ENCODE results near the gene USH2A. TPM values are rescaled to one million over a fixed set of nuclear protein-coding genes. Genes with fewer than 3 reads are reported as not detected.

USH2A gene
- total RNA-seq, 2 experiments from 2014 or later = not detected

GRCh38 chr1:215661033-215661432 lies 762.2 kb downstream of the USH2A start:
- H3K4me1 Mint-ChIP-seq = no peaks in the 10 kb centered on the region
- no peak overlapping the region for H3K27ac Mint-ChIP-seq
- DNase-seq = no peak

DNA sequence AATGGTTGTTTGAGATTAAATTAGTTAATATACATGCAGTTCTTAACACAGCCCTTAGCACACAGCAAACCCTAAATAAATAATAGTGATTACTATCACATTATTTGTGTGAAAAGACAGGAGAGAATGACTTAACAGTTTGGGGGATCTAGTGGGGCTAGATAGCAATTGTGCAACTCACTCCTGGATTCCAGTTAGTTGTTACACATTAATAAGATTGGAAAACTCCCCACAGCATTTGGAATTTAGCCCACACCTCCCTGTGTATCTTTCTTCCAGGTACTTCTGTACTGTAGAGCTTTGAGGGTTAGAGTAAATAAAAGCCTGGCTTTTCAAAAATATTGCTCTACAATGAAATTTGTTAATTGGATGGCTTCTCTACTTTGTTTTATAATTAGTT lies 763.0 kb downstream of the USH2A start:
- H3K27me3 Mint-ChIP-seq = peaks cover 11% of the 10 kb centered on the region
- H3K4me3 Mint-ChIP-seq = no peak overlapping the region
- H3K4me1 Mint-ChIP-seq = no peaks in the 10 kb centered on the region

More at GRCh38 chr1:215661033-215661432, 762.2 kb downstream of the USH2A start:
- Mint-ChIP-seq H3K36me3 (no peaks in the 10 kb centered on the region), H3K9me3 (no peaks in the 10 kb centered on the region), H3K4me3 (no peak overlapping the region), H3K27me3 (peaks cover 11% of the 10 kb centered on the region)

GRCh38 chr1:215657047-215657446 lies 766.2 kb downstream of the USH2A start:
- no peak overlapping the region for H3K4me3 Mint-ChIP-seq
- no peak for DNase-seq
- H3K27me3 Mint-ChIP-seq = peaks cover 11% of the 10 kb centered on the region
- H3K4me1 Mint-ChIP-seq = no peaks in the 10 kb centered on the region
- no peaks in the 10 kb centered on the region for H3K9me3 Mint-ChIP-seq
- H3K27ac Mint-ChIP-seq = no peak overlapping the region
- H3K36me3 Mint-ChIP-seq = no peaks in the 10 kb centered on the region

More for the DNA sequence above, 763.0 kb downstream of the USH2A start:
- H3K27ac Mint-ChIP-seq = no peak overlapping the region
- H3K9me3 Mint-ChIP-seq = no peaks in the 10 kb centered on the region
- no peak for DNase-seq
- no peaks in the 10 kb centered on the region for H3K36me3 Mint-ChIP-seq

DNA sequence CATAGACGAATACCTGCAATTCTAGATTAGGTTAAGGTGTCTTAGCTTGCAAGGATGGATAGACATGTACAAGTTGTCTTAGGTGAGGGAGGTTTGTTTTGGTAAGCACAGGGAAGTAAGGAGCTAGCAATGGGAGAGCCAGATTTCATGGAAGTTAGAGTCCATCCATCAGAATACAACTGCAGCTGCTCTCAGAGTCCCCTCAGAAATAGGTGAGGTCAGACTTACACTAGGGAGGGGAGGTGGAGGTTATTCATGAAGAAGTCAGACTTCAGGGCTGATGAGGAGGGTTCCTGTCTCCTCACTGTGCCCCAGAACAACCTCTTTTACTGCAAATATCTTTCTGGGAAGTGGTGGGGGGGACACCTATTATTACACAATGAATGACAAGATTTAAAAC lies 770.9 kb downstream of the USH2A start:
- Mint-ChIP-seq H3K4me1 (no peaks in the 10 kb centered on the region), H3K4me3 (no peak overlapping the region), H3K27me3 (peaks cover 6% of the 10 kb centered on the region), H3K36me3 (no peaks in the 10 kb centered on the region), H3K27ac (no peak overlapping the region), H3K9me3 (no peaks in the 10 kb centered on the region)
- no peak for DNase-seq

DNA sequence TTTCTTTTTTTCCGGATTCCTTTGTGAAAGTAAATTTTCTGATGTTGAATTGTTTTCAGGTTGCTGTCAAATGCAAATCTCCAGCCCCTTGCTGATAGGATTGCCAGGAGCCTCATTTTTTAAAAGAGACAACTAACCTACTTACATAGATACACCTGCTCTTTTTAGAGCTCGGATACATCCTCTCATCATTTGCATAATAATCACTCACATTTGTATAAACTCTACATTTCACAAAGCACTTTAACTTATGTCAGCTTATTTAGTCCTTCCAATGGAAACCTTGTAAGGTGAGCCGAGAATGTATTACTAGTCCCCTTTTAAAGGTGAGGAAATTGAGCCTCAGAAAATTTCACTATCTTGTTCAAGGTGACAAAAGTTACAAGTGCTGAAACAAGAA lies 771.4 kb downstream of the USH2A start:
- no peak overlapping the region for H3K4me3 Mint-ChIP-seq

GRCh38 chr1:215650446-215651149 lies 772.6 kb downstream of the USH2A start:
- no peak overlapping the region for H3K4me3 Mint-ChIP-seq
- H3K27ac Mint-ChIP-seq = no peak overlapping the region
- H3K36me3 Mint-ChIP-seq = no peaks in the 10 kb centered on the region
- H3K27me3 Mint-ChIP-seq = peaks cover 6% of the 10 kb centered on the region
- DNase-seq = no peak
- H3K4me1 Mint-ChIP-seq = no peaks in the 10 kb centered on the region
- no peaks in the 10 kb centered on the region for H3K9me3 Mint-ChIP-seq

More for the DNA sequence above, 771.4 kb downstream of the USH2A start:
- H3K36me3 Mint-ChIP-seq = no peaks in the 10 kb centered on the region
- no peak overlapping the region for H3K27ac Mint-ChIP-seq
- H3K27me3 Mint-ChIP-seq = peaks cover 6% of the 10 kb centered on the region
- DNase-seq = no peak
- H3K4me1 Mint-ChIP-seq = no peaks in the 10 kb centered on the region
- H3K9me3 Mint-ChIP-seq = no peaks in the 10 kb centered on the region

- H3K27me3 Mint-ChIP-seq = peaks cover 6% of the 10 kb centered on the region
- no peaks in the 10 kb centered on the region for H3K4me1 Mint-ChIP-seq
- DNase-seq = no peak
- no peaks in the 10 kb centered on the region for H3K9me3 Mint-ChIP-seq
- H3K27ac Mint-ChIP-seq = no peak overlapping the region
- H3K36me3 Mint-ChIP-seq = no peaks in the 10 kb centered on the region
- no peak overlapping the region for H3K4me3 Mint-ChIP-seq
Measured at GRCh38 chr1:215648957-215649356, 774.3 kb downstream of the USH2A start.

- Mint-ChIP-seq H3K4me3 (no peak overlapping the region), H3K27me3 (peaks cover 6% of the 10 kb centered on the region), H3K4me1 (no peaks in the 10 kb centered on the region), H3K9me3 (no peaks in the 10 kb centered on the region), H3K27ac (no peak overlapping the region), H3K36me3 (no peaks in the 10 kb centered on the region)
- no peak for DNase-seq
Measured at GRCh38 chr1:215647738-215648137, 775.5 kb downstream of the USH2A start.

GRCh38 chr1:215645861-215646260 lies 777.4 kb downstream of the USH2A start:
- Mint-ChIP-seq H3K9me3 (no peaks in the 10 kb centered on the region), H3K27me3 (peaks cover 4% of the 10 kb centered on the region), H3K4me1 (no peaks in the 10 kb centered on the region)

GRCh38 chr1:215645182-215645581 lies 778.1 kb downstream of the USH2A start:
- no peak for DNase-seq
- no peaks in the 10 kb centered on the region for H3K27me3 Mint-ChIP-seq
- no peak overlapping the region for H3K27ac Mint-ChIP-seq
- H3K4me1 Mint-ChIP-seq = no peaks in the 10 kb centered on the region
- H3K9me3 Mint-ChIP-seq = no peaks in the 10 kb centered on the region
- no peak overlapping the region for H3K4me3 Mint-ChIP-seq
- no peaks in the 10 kb centered on the region for H3K36me3 Mint-ChIP-seq

More at GRCh38 chr1:215645861-215646260, 777.4 kb downstream of the USH2A start:
- H3K4me3 Mint-ChIP-seq = no peak overlapping the region
- no peaks in the 10 kb centered on the region for H3K36me3 Mint-ChIP-seq
- no peak for DNase-seq
- H3K27ac Mint-ChIP-seq = no peak overlapping the region

DNA sequence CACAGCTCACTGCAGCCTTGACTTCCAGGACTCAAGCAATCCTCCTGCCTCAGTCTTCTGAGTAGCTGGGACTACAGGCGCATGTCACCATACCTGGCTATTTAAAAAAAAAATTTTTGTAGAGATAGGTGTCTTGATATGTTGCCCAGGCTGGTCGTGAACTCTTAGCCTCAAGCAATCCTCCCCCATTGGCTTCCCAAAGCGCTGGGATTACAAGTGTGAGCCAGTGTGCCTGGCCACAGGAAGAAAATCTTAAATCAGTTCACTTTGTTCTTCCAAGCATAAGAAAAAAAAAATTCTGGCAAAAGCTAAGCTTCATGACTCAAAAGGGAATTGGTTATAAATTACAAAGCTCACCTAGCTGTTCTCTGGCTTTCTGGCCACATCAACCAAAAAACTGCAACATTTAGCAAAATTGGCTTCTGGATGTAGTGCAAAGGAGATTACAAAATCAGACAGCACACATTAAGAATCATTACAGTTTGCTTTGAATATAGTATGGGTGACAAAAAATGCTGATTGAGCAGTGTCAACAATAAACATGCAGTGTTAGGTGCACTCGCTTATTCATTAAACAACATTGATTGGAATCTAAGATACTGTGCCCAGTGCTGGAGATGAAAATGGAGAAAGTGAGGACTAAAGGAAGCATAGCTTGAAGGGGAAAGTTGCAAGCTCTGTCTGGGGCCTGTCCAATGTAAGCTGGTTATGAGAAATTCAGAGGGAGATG lies 779.5 kb downstream of the USH2A start:
- Mint-ChIP-seq H3K9me3 (no peaks in the 10 kb centered on the region), H3K27ac (no peak overlapping the region), H3K36me3 (no peaks in the 10 kb centered on the region), H3K4me1 (no peaks in the 10 kb centered on the region), H3K4me3 (no peak overlapping the region), H3K27me3 (no peaks in the 10 kb centered on the region)
- DNase-seq = no peak

GRCh38 chr1:215640429-215641148 lies 782.7 kb downstream of the USH2A start:
- Mint-ChIP-seq H3K27ac (no peak overlapping the region), H3K9me3 (no peaks in the 10 kb centered on the region), H3K4me3 (no peak overlapping the region), H3K4me1 (no peaks in the 10 kb centered on the region), H3K36me3 (no peaks in the 10 kb centered on the region), H3K27me3 (peaks cover 6% of the 10 kb centered on the region)
- no peak for DNase-seq

- H3K27ac Mint-ChIP-seq = no peak overlapping the region
- no peaks in the 10 kb centered on the region for H3K9me3 Mint-ChIP-seq
- H3K4me1 Mint-ChIP-seq = no peaks in the 10 kb centered on the region
- no peak overlapping the region for H3K4me3 Mint-ChIP-seq
- H3K36me3 Mint-ChIP-seq = no peaks in the 10 kb centered on the region
- no peak for DNase-seq
- H3K27me3 Mint-ChIP-seq = peaks cover 7% of the 10 kb centered on the region
Measured at GRCh38 chr1:215637041-215637573, 786.1 kb downstream of the USH2A start.

GRCh38 chr1:215636258-215636965 lies 786.8 kb downstream of the USH2A start:
- DNase-seq = no peak
- Mint-ChIP-seq H3K36me3 (no peaks in the 10 kb centered on the region), H3K27ac (no peak overlapping the region)

More at GRCh38 chr1:215636258-215636965, 786.8 kb downstream of the USH2A start:
- H3K4me3 Mint-ChIP-seq = no peak overlapping the region
- H3K4me1 Mint-ChIP-seq = no peaks in the 10 kb centered on the region
- H3K9me3 Mint-ChIP-seq = no peaks in the 10 kb centered on the region
- peaks cover 7% of the 10 kb centered on the region for H3K27me3 Mint-ChIP-seq
